ENCODE data around the gene MBD5. TPM values are rescaled to one million over a fixed set of nuclear protein-coding genes. Genes with fewer than 3 reads are reported as not detected.
"Not testable (repeated sequence)": the region's sequence is repeated elsewhere in the genome, so short reads cannot be mapped to it uniquely, and the experiment has no call there.

Gene MBD5
- total and polyA plus RNA-seq, 4 donors = 2.0 to 15.9 (median 9.5) TPM

GRCh38 chr2:148000095-148000494 lies 20.8 kb upstream of the MBD5 start (continued):
- TF ChIP-seq CTCF (IDR thresholded peaks at IDR 0.05; ENCODE audit: low read depth, low read length, missing input control) (no peak), SP1 (IDR thresholded peaks at IDR 0.05) (no peak)

DNA sequence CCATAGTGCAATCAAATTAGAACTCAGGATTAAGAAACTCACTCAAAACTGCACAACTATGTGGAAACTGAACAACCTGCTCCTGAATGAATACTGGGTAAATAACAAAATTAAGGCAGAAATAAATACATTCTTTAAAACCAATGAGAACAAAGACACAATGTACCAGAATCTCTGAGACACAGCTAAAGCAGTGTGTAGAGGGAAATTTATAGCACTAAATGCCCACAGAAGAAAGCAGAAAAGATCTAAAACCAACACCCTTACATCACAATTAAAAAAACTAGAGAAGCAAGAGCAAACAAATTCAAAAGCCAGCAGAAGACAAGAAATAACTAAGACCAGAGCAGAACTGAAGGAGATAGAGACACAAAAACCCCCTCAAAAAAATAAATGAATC lies 18.5 kb upstream of the MBD5 start:
- not testable (repeated sequence) for H3K9ac ChIP-seq (ENCODE audit: low read depth in 1 of 2, low read length in 2 of 2); DNase-seq (ENCODE audit: low spot score); H3K27ac ChIP-seq (ENCODE audit: low read depth in 1 of 2, low read length in 2 of 2); H3K36me3 ChIP-seq (ENCODE audit: control insufficient read depth in 4 of 4, insufficient read depth in 3 of 4, low read depth in 1 of 4, low read length in 3 of 4); H3K9me3 ChIP-seq (ENCODE audit: control insufficient read depth in 4 of 4, low read length in 3 of 4); H3K27me3 ChIP-seq (ENCODE audit: control insufficient read depth in 4 of 4, insufficient read depth in 4 of 4, low read length in 3 of 4); H3K4me1 ChIP-seq (ENCODE audit: control insufficient read depth in 4 of 4, insufficient read depth in 4 of 4, low read length in 3 of 4); H3K4me3 ChIP-seq (ENCODE audit: low read depth in 1 of 3, low read length in 3 of 3)

DNA sequence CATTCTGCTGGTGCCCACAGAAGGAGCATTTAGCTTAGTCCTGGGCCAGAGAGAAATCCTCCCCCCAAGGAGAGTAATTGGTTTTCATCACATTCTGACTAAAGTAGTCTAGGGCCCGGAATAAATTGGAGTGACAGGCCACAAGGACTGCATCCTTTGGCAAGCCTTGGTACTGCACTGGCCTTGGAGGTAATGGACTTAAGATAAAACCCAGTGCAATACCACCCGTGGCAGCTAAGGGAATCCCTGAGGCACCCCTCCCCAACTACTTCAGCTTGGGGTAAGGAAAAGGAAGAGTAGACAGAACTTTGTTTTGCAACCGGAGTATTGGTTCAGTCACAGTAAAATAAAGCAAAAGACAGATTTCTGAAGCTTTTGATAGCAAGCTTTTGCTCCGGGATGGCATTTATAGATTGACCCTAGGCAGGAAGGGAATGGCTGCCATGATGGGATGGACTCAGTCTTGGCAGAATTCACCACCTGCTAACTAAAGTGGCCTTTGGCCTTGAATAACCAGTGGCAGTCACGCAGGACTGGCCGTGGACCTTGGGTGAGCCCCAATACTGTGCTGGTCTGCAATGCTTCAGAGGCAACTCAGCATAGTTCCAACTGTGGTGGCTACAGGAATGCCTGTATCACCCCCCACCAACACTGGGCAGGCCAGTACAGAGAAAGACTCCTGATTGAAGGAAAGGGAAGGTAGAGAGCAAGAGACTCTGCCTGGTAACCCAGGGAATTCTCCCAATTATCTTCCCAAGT lies 14.5 kb upstream of the MBD5 start:
- Histone ChIP-seq H3K27me3 (ENCODE audit: control insufficient read depth in 4 of 4, insufficient read depth in 4 of 4, low read length in 3 of 4) (no peaks in the 10 kb centered on the region), H3K27ac (ENCODE audit: low read depth in 1 of 2, low read length in 2 of 2) (no peak overlapping the region), H3K4me1 (ENCODE audit: control insufficient read depth in 4 of 4, insufficient read depth in 4 of 4, low read length in 3 of 4) (peaks cover 0 to 10% (median 0%) of the 10 kb centered on the region in 4 donors), H3K36me3 (ENCODE audit: control insufficient read depth in 4 of 4, insufficient read depth in 3 of 4, low read depth in 1 of 4, low read length in 3 of 4) (no peaks in the 10 kb centered on the region), H3K9me3 (ENCODE audit: control insufficient read depth in 4 of 4, low read length in 3 of 4) (no peaks in the 10 kb centered on the region), H3K4me3 (ENCODE audit: low read depth in 1 of 3, low read length in 3 of 3) (no peak overlapping the region), H3K9ac (ENCODE audit: low read depth in 1 of 2, low read length in 2 of 2) (no peak overlapping the region)
- no peak for DNase-seq (ENCODE audit: low spot score)
- 70% methylated on average over 6 of the region's 6 CpGs for WGBS
- TF ChIP-seq YY1 (IDR thresholded peaks at IDR 0.05) (no peak), JUND (IDR thresholded peaks at IDR 0.05) (no peak), SP1 (IDR thresholded peaks at IDR 0.05) (no peak), RXRA (IDR thresholded peaks at IDR 0.05) (no peak), NR2F2 (IDR thresholded peaks at IDR 0.05) (no peak), HNF4A (conservative IDR thresholded peaks at IDR 0.05) (no peak), RAD21 (IDR thresholded peaks at IDR 0.05) (no peak), TAF1 (conservative IDR thresholded peaks at IDR 0.05) (no peak), EGR1 (IDR thresholded peaks at IDR 0.05; ENCODE audit: low read depth in 2 of 2) (no peak), FOXA2 (IDR thresholded peaks at IDR 0.05) (no peak), FOXA1 (IDR thresholded peaks at IDR 0.05) (no peak)
- TF ChIP-seq, protein P1, sequence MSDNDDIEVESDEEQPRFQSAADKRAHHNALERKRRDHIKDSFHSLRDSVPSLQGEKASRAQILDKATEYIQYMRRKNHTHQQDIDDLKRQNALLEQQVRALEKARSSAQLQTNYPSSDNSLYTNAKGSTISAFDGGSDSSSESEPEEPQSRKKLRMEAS (IDR thresholded peaks at IDR 0.05) = no peak
- TF ChIP-seq, protein P2, sequence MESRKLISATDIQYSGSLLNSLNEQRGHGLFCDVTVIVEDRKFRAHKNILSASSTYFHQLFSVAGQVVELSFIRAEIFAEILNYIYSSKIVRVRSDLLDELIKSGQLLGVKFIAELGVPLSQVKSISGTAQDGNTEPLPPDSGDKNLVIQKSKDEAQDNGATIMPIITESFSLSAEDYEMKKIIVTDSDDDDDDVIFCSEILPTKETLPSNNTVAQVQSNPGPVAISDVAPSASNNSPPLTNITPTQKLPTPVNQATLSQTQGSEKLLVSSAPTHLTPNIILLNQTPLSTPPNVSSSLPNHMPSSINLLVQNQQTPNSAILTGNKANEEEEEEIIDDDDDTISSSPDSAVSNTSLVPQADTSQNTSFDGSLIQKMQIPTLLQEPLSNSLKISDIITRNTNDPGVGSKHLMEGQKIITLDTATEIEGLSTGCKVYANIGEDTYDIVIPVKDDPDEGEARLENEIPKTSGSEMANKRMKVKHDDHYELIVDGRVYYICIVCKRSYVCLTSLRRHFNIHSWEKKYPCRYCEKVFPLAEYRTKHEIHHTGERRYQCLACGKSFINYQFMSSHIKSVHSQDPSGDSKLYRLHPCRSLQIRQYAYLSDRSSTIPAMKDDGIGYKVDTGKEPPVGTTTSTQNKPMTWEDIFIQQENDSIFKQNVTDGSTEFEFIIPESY (IDR thresholded peaks at IDR 0.05) = no peak
- TF ChIP-seq, protein P3, sequence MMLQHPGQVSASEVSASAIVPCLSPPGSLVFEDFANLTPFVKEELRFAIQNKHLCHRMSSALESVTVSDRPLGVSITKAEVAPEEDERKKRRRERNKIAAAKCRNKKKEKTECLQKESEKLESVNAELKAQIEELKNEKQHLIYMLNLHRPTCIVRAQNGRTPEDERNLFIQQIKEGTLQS (IDR thresholded peaks at IDR 0.05) = no peak

All from liver (tissue), 9 donors.